H7 (cell line): ENCODE measurements around the gene SEZ6. TPM values are rescaled to one million over a fixed set of nuclear protein-coding genes. Genes with fewer than 3 reads are reported as not detected.

Source experiments
- DNase-seq: peaks from one replicate; pipeline ENCODE4 v3.0.0; 2012
- H3K27me3 ChIP-seq: 2 replicates; pipeline ENCODE4 v1.6.0; 2011; ENCODE audit warnings: mild to moderate bottlenecking, low read length; ENCODE audit not compliant: control insufficient read depth, insufficient read depth
- H3K36me3 ChIP-seq: replicated peaks from 2 replicates; pipeline ENCODE4 v1.5.1; 2011; ENCODE audit warnings: low read length; ENCODE audit not compliant: control insufficient read depth, insufficient read depth
- H3K4me3 ChIP-seq: 2 replicates; pipeline ENCODE4 v1.5.1; 2011; ENCODE audit warnings: low read depth, mild to moderate bottlenecking, control low read depth, low read length, moderate library complexity; ENCODE audit not compliant: insufficient read depth
- total RNA-seq: library from RNA; depleted of rRNA; stranded (reverse); fragments of >200 nt; shearing (Covaris generic); gene quantifications from 2 replicates; pipeline ENCODE4 v1.2.3, GENCODE V29; 2014

Gene SEZ6
- total RNA-seq, 1 experiment from 2014 or later, result 0.83 TPM

DNA sequence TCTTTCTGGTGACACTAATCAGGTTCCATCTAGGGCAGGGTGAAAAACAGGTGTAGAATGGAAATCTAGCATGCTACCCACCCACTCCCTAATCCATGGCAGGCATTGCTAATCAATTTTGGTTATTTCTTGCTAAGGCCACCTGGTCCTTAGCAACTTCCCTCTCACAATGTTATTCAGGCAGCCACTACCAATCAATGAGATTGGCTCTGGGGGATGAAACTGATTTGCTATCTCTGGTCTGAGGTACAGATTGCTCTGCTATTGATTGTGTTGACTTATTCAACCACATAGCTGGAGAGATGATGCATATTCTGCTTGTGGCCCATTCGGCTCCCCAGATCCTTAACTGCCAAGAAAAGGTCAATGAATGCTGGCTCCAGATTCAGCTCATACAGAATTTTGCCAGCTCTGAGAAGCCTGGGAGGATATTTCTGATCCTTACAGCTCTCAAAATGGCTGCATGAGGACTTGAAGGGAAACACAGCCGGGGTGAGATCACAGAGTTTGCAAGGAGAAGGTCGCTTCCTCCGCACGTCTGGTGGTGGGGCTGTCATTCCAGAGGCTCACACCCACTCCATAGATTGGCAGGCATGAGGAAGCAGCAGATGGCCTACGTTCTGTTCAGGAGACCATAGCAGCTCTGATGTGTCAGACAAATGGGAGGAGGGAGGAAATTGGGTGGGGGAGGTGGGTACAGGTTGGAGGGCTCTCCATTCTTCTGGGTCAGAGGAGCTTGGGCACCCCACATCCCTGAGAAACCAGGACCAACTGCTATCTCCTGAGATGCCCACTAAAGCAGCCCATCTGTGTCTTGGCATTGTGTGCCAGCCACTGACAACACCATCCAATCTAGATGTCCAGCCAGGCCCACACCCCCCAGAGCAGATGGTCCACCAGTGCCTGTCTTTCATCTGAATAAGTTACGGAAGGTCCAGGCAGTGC lies 22.3 kb downstream of the SEZ6 start:
- Histone ChIP-seq H3K4me3 (no peak overlapping the region), H3K27me3 (peaks cover 2% of the 10 kb centered on the region; the same call in 1 of the 2 replicates)
- no peak for DNase-seq

DNA sequence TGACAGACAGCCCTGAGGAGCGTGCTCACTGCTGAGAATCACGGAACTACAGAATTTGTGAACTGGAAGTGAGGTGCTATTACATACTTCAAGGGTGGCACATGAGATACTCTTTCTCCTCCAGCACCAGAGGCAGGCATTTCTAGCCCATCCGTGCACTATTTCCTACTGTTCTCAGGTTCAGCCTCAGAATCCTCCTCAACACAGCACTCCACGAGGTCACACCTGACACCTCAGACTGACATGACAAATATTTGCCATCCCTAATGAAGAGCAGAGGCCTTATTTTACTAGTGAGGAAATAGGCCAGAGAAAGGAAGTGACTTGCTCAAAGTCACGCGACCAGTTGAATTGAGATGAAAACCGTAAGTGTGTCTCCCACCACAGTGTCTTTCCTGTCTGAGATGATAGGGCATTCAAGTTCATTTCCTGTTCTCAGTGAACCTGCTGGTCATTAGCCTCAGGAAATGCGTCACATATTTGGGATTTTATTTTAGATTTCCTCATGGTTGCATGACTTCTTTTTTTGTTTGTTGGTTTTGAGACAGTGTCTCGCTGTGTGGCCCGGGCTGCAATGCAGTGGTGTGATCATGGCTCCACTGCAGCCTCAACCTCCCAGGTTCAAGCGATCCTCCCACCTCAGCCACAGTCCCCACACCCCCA lies 23.6 kb downstream of the SEZ6 start:
- peaks cover 2% of the 10 kb centered on the region; the same call in 1 of the 2 replicates for H3K27me3 ChIP-seq
- no peak overlapping the region for H3K4me3 ChIP-seq
- no peak for DNase-seq
- H3K36me3 ChIP-seq, result no peaks in the 10 kb centered on the region

More for the DNA sequence above, 22.3 kb downstream of the SEZ6 start:
- no peaks in the 10 kb centered on the region for H3K36me3 ChIP-seq

GRCh38 chr17:28978356-28978964 lies 27.4 kb downstream of the SEZ6 start:
- DNase-seq, result no peak
- H3K36me3 ChIP-seq, result no peaks in the 10 kb centered on the region
- no peaks in the 10 kb centered on the region for H3K27me3 ChIP-seq
- H3K4me3 ChIP-seq, result no peak overlapping the region

DNA sequence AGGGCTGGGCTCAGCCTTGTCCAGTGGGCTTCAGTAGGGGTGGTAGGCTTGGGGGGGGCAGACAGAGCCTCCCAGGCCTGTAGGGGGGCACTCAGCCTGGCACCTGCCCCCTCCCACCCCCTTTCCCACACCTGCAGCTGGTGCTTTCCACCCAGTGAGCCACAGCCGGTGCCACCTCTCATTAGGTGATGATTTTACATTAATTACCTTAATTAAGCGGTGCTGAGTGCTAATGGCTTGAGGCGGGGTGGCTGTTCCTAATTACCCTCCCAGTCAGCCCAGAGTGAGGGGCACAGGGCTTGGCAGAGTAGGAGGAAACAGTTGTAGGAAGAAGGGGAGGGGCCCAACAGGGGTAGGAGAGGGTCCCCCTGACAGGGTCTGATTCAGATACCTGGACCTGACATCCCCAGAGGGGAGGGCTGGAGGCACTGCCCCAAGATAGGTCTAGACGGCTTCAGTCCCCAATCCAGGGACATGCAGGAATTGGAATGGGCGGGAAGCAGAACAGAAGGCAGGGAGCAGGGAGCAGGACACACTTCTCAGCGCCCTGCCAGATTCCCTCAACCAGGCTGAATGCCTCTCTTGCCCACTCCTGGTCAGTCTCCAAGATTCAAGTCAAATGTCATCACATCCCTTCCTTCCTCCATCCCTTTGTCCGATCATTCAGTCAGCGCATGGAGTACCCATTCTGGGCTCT lies 28.0 kb downstream of the SEZ6 start:
- Histone ChIP-seq H3K27me3 (no peaks in the 10 kb centered on the region), H3K4me3 (no peak overlapping the region), H3K36me3 (no peaks in the 10 kb centered on the region)
- DNase-seq, result no peak

- no peaks in the 10 kb centered on the region for H3K27me3 ChIP-seq
- no peak for DNase-seq
- H3K4me3 ChIP-seq, result no peak overlapping the region
- no peaks in the 10 kb centered on the region for H3K36me3 ChIP-seq
Observed at GRCh38 chr17:28975646-28976045, 30.2 kb downstream of the SEZ6 start.

- Histone ChIP-seq H3K4me3 (no peak overlapping the region), H3K36me3 (no peaks in the 10 kb centered on the region), H3K27me3 (no peaks in the 10 kb centered on the region)
- DNase-seq, result no peak
Observed at GRCh38 chr17:28975031-28975430, 30.8 kb downstream of the SEZ6 start.

DNA sequence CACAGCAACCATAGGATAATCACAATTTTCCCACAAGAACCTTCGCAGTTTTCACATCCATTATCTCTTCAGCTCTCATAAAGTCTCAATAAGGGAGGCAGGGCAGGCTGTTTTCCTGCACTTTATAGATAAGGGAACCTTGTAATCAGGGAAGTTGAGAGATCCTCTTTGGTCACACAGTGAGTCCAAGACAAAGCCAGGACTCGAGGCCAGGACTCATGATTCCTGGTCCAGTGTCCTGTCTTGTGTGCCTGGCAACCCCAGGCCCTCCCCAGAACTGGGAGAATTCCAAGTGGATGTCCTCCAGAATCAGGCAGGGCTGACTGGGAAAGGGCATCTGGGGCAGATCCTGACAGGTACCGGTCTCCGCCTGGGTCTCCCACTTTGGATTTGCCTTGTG lies 31.4 kb downstream of the SEZ6 start:
- Histone ChIP-seq H3K36me3 (no peaks in the 10 kb centered on the region), H3K4me3 (no peak overlapping the region), H3K27me3 (no peaks in the 10 kb centered on the region)
- DNase-seq, result no peak

DNA sequence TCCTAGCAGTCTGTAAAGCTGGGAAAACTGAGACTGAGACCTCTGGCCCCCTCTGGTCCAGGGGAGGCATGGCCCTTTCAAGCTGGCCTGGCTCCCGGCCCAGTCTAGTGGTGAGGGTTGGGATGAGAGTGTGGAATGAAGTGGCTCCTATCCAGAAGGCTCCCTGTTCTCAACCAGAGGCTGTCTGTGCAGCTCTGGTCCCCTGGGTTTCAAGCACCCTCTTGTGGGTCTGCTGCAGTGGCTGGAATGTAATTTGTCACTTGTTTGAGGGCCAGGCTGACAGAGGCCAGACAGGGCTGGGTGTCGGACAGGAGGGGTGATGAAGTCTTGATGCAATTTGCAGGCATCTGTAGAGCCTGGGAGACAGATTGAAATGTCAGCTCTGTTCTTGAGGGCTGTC lies 32.4 kb downstream of the SEZ6 start:
- H3K36me3 ChIP-seq, result no peaks in the 10 kb centered on the region
- DNase-seq, result no peak

DNA sequence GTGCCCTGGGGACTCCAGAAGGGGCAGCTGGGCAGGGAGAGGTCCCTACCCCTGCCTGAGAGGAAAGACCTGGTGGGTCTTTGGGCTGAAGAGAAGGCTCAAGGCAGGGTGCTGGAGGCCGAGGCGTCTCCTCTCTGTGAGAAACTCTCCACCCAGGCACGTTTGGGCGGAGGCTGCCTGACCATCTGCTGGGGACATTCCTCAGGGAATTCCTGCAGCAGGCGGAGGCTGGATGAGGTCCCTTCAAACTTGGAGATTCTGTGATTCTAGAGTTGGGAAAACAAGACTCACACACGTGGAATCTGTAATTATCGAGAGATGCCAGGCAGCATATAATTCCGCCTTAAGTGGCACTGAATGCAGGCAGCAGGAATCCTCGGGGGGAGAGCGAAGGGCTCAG lies 33.4 kb downstream of the SEZ6 start:
- no peak overlapping the region for H3K4me3 ChIP-seq
- no peak for DNase-seq
- H3K27me3 ChIP-seq, result no peaks in the 10 kb centered on the region
- H3K36me3 ChIP-seq, result no peaks in the 10 kb centered on the region

More for the DNA sequence above, 32.4 kb downstream of the SEZ6 start:
- Histone ChIP-seq H3K4me3 (no peak overlapping the region), H3K27me3 (no peaks in the 10 kb centered on the region)

DNA sequence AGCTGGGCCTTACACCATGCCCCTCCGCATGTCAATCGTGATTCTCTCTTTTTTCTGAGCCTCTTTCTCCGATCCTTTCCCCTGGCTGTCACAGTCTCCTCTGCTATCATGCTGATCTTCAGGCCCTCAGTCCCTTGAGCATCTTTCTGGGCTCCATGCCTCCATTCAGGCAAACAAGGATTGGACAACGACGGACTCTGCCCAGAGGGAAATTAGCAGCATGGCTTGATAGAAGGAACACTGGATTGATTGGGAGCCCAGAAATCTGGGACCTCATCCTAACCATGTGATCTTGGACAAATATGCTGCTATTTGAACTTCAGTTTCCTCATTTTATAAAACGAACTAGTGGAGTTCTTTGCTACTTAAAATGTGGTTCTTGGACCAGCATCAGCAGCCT lies 35.0 kb downstream of the SEZ6 start:
- no peaks in the 10 kb centered on the region for H3K27me3 ChIP-seq
- H3K4me3 ChIP-seq, result no peak overlapping the region
- DNase-seq, result no peak
- no peaks in the 10 kb centered on the region for H3K36me3 ChIP-seq

DNA sequence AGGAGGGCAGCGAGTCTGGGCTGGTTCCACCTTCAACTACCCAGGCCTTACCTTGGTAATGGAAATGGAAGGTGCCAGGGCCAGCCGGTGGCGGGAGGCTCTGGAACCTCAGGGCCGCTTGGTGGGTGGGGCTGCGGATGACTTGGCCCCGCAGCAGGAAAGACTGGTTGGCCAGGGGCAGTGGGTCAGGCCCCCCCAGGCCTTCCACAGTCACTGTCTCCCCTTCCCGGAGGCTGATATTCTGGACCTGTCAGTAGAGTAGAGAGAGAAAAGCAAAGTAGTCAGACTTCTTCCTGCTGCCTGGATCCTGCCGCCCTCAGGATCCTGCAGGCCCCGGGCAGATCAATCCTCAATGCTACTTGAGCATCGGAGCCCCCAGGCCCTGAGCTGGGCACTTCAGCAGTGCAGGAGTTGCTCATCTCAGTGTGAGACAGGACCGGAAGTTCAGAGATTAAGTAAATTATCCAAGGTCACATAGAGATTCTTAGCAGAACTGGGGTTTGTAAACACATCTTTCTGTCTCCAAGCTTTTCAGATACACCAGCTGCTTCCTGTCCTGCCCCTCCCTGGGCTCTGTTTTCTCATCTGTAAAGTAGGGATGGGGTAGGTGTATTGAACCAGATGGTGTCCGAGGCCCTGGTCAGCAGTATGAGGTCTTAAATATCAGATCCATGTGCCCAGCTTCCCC lies 36.0 kb downstream of the SEZ6 start:
- Histone ChIP-seq H3K27me3 (no peaks in the 10 kb centered on the region), H3K4me3 (no peak overlapping the region), H3K36me3 (no peaks in the 10 kb centered on the region)
- no peak for DNase-seq

DNA sequence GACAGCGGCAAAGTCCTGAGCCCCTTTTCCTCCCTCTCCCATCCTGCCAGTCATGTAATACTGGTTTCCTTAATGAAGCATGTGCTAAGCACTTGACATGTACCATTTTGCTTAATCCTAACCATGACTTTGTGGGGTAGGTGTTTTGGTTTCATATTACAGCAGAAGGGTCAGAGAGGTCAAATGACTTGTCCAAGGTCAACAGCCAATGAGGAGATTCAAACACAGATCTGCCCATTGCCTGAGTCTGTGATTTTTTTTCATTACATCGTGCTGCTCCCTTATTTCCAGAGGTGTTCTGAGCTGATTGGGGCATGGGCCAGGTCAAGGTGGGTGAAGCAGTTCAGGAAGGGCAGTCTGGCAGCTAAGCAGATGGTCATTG lies 36.9 kb downstream of the SEZ6 start:
- H3K4me3 ChIP-seq, result no peak overlapping the region
- no peak for DNase-seq
- H3K36me3 ChIP-seq, result no peaks in the 10 kb centered on the region
- no peaks in the 10 kb centered on the region for H3K27me3 ChIP-seq

- H3K4me3 ChIP-seq, result no peak overlapping the region
- H3K36me3 ChIP-seq, result no peaks in the 10 kb centered on the region
- no peaks in the 10 kb centered on the region for H3K27me3 ChIP-seq
- no peak for DNase-seq
Observed at GRCh38 chr17:28968231-28968913, 37.5 kb downstream of the SEZ6 start.
